ENCODE measurements around the gene MTOR.
"Not testable (repeated sequence)": the region's sequence is repeated elsewhere in the genome, so short reads cannot be mapped to it uniquely, and the experiment has no call there.

MTOR gene

GRCh38 chr1:11100149-11100493 is 162.2 kb downstream of the MTOR start:
- no peak for FAIRE-seq

GRCh38 chr1:11099310-11100148 is 162.8 kb downstream of the MTOR start, which contains the start of gene EXOSC10:
EXOSC10 (minus strand) TSS chr1:11099869; CDS start chr1:11099831, 38 bp downstream.
- FAIRE-seq, result no peak

- FAIRE-seq, result no peak
These were observed 163.4 kb downstream of the MTOR start for GRCh38 chr1:11098931-11099309.

GRCh38 chr1:11083784-11084183 is 178.6 kb downstream of the MTOR start:
- not testable (repeated sequence) for FAIRE-seq

- FAIRE-seq, result no peak
These were observed 181.4 kb downstream of the MTOR start for GRCh38 chr1:11080931-11081330.

GRCh38 chr1:11078631-11079030 is 183.7 kb downstream of the MTOR start:
- no peak for FAIRE-seq

- not testable (repeated sequence) for FAIRE-seq
These were observed 189.0 kb downstream of the MTOR start for GRCh38 chr1:11073398-11073797.

GRCh38 chr1:11072216-11072917 is 190.0 kb downstream of the MTOR start:
- no peak for FAIRE-seq

- FAIRE-seq, result no peak
These were observed 190.7 kb downstream of the MTOR start for GRCh38 chr1:11071463-11072215.

- no peak for FAIRE-seq
These were observed 191.5 kb downstream of the MTOR start for GRCh38 chr1:11070876-11071275.

- FAIRE-seq, result no peak
These were observed 193.5 kb downstream of the MTOR start for GRCh38 chr1:11068600-11069473.

GRCh38 chr1:11067716-11068599 is 194.4 kb downstream of the MTOR start:
- FAIRE-seq, result no peak

GRCh38 chr1:11065796-11066195 is 196.6 kb downstream of the MTOR start:
- FAIRE-seq, result no peak

GRCh38 chr1:11064942-11065341 is 197.4 kb downstream of the MTOR start:
- no peak for FAIRE-seq

GRCh38 chr1:11063937-11064537 is 198.3 kb downstream of the MTOR start:
- not testable (repeated sequence) for FAIRE-seq

- no peak for FAIRE-seq
These were observed 199.4 kb downstream of the MTOR start for GRCh38 chr1:11062965-11063401.

GRCh38 chr1:11061652-11062365 is 200.5 kb downstream of the MTOR start:
- no peak for FAIRE-seq

GRCh38 chr1:11059968-11060830 is 202.2 kb downstream of the MTOR start, which contains the start of gene SRM:
SRM (minus strand) TSS chr1:11060018; CDS start chr1:11059943, 75 bp downstream.
- no peak for FAIRE-seq

All from colon (tissue), 2 donors.